ENCODE data around the gene BACH2. TPM values are rescaled to one million over a fixed set of nuclear protein-coding genes. Genes with fewer than 3 reads are reported as not detected.
"Not testable (repeated sequence)": the region's sequence is repeated elsewhere in the genome, so short reads cannot be mapped to it uniquely, and the experiment has no call there.

The BACH2 gene
- total RNA-seq, 1 donor from 2014 or later = 6.4 TPM

GRCh38 chr6:89894169-89894568, 402.5 kb downstream of the BACH2 start, which contains the start of gene GJA10:
Gene GJA10, plus strand, starts transcription at chr6:89894469. Its CDS starts 0 bp downstream, at chr6:89894469.
- no peak for DNase-seq (ENCODE audit: extremely low spot score in 2 of 2)
- Histone ChIP-seq H3K4me3 (no peak within 1 kb of the TSS), H3K9me3 (no peaks in the 10 kb centered on the region), H3K36me3 (no peaks in the 10 kb centered on the region), H3K27me3 (no peaks in the 10 kb centered on the region), H3K27ac (no peak within 1 kb of the TSS), H3K4me1 (no peaks in the 10 kb centered on the region)
- TF ChIP-seq CTCF (IDR thresholded peaks at IDR 0.05) (no peak), POLR2A (IDR thresholded peaks at IDR 0.05) (no peak), POLR2AphosphoS5 (IDR thresholded peaks at IDR 0.05; ENCODE audit: insufficient read depth in 1 of 2, low read depth in 1 of 2) (no peak)
- intact Hi-C loops (cut with DNase I) = no loop called here

- H3K4me3 ChIP-seq; intact Hi-C loops (cut with DNase I); H3K9me3 ChIP-seq; H3K4me1 ChIP-seq; H3K27ac ChIP-seq; DNase-seq (ENCODE audit: extremely low spot score in 2 of 2); H3K27me3 ChIP-seq; H3K36me3 ChIP-seq: not testable (repeated sequence)
Measured at GRCh38 chr6:89892577-89892976, 404.1 kb downstream of the BACH2 start.

DNA sequence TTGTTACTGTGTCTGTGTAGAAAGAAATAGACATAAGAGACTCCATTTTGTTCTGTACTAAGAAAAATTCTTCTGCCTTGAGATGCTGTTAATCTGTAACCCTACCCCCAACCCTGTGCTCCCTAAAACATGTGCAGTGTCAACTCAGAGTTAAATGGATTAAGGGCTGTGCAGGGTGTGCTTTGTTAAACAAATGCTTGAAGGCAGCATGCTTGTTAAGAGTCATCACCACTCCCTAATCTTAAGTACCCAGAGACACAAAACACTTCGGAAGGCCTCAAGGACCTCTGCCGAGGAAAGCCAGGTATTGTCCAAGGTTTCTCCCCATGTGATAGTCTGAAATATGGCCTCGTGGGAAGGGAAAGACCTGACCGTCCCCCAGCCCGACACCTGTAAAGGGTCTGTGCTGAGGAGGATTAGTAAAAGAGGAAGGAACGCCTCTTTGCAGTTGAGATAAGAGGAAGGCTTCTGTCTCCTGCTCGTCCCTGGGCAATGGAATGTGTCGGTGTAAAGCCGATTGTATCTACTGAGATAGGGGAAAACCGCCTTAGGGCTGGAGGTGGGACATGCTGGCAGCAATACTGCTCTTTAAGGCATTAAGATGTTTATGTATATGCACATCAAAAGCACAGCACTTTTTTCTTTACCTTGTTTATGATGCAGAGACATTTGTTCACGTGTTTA, 405.7 kb downstream of the BACH2 start:
- intact Hi-C loops (cut with DNase I); H3K27me3 ChIP-seq; H3K4me1 ChIP-seq; DNase-seq (ENCODE audit: extremely low spot score in 2 of 2); H3K27ac ChIP-seq; H3K4me3 ChIP-seq; H3K9me3 ChIP-seq; H3K36me3 ChIP-seq: not testable (repeated sequence)

GRCh38 chr6:89888871-89889270, 407.8 kb downstream of the BACH2 start:
- H3K27me3 ChIP-seq = peaks cover 3% of the 10 kb centered on the region
- no peaks in the 10 kb centered on the region for H3K4me1 ChIP-seq
- H3K4me3 ChIP-seq = no peak overlapping the region
- no peak for TF ChIP-seq POLR2A (IDR thresholded peaks at IDR 0.05)
- no peak for TF ChIP-seq POLR2AphosphoS5 (IDR thresholded peaks at IDR 0.05; ENCODE audit: insufficient read depth in 1 of 2, low read depth in 1 of 2)
- TF ChIP-seq CTCF (IDR thresholded peaks at IDR 0.05) = no peak
- H3K36me3 ChIP-seq = no peaks in the 10 kb centered on the region
- no peak for DNase-seq (ENCODE audit: extremely low spot score in 2 of 2)
- no peaks in the 10 kb centered on the region for H3K9me3 ChIP-seq
- H3K27ac ChIP-seq = no peak overlapping the region
- intact Hi-C loops (cut with DNase I) = no loop called here

DNA sequence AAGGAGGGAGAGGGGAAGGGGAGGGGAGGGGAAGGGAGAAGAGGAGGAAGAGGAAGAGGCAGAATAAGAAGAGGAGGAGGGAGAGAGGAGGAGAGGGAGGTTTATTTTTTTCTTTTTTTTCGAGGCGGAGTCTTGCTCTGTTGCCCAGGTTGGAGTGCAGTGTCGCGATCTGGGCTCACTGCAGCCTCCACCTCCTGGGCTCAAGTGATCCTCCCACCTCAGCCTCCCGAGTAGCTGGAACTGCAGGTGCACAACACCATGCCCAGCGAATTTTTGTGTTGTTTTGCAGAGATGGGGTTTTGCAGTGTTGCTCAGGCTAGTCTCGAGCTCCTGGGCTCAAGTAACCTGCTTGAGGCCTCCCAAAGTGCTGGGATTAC, 408.5 kb downstream of the BACH2 start:
- no peaks in the 10 kb centered on the region for H3K9me3 ChIP-seq
- H3K27ac ChIP-seq = no peak overlapping the region
- TF ChIP-seq POLR2A (IDR thresholded peaks at IDR 0.05) (no peak), POLR2AphosphoS5 (IDR thresholded peaks at IDR 0.05; ENCODE audit: insufficient read depth in 1 of 2, low read depth in 1 of 2) (no peak), CTCF (IDR thresholded peaks at IDR 0.05) (no peak)
- no peak for DNase-seq (ENCODE audit: extremely low spot score in 2 of 2)
- no peaks in the 10 kb centered on the region for H3K36me3 ChIP-seq
- peaks cover 3% of the 10 kb centered on the region for H3K27me3 ChIP-seq
- H3K4me1 ChIP-seq = no peaks in the 10 kb centered on the region
- H3K4me3 ChIP-seq = no peak overlapping the region
- intact Hi-C loops (cut with DNase I) = no loop called here

- Histone ChIP-seq H3K4me1 (no peaks in the 10 kb centered on the region), H3K27ac (no peak overlapping the region), H3K9me3 (no peaks in the 10 kb centered on the region), H3K27me3 (peaks cover 3% of the 10 kb centered on the region), H3K4me3 (no peak overlapping the region), H3K36me3 (no peaks in the 10 kb centered on the region)
- TF ChIP-seq POLR2A (IDR thresholded peaks at IDR 0.05) = no peak
- no peak for TF ChIP-seq POLR2AphosphoS5 (IDR thresholded peaks at IDR 0.05; ENCODE audit: insufficient read depth in 1 of 2, low read depth in 1 of 2)
- TF ChIP-seq CTCF (IDR thresholded peaks at IDR 0.05) = no peak
- intact Hi-C loops (cut with DNase I) = no loop called here
- no peak for DNase-seq (ENCODE audit: extremely low spot score in 2 of 2)
Measured at GRCh38 chr6:89887452-89888137, 409.0 kb downstream of the BACH2 start.
